Retinal pigment epithelial cell (primary cell): Measurements from ENCODE around the gene PCNX2.
"Not testable (repeated sequence)": the region's sequence is repeated elsewhere in the genome, so short reads cannot be mapped to it uniquely, and the experiment has no call there.

ENCODE experiments used
- DNase-seq: peaks from one replicate; pipeline ENCODE4 v3.0.0-alpha.2; 2010; ENCODE audit warnings: low read depth
- H3K4me3 ChIP-seq: 2 replicates; pipeline ENCODE4 v1.5.1; 2011; ENCODE audit warnings: mild to moderate bottlenecking, low read length, control low read depth, moderate library complexity
- TF ChIP-seq, protein P1 (sequence below): conservative IDR thresholded peaks from 2 replicates; pipeline ENCODE4 v1.5.1; 2011; ENCODE audit warnings: low read depth, low read length, control low read depth, inconsistent platforms

PCNX2 gene

DNA sequence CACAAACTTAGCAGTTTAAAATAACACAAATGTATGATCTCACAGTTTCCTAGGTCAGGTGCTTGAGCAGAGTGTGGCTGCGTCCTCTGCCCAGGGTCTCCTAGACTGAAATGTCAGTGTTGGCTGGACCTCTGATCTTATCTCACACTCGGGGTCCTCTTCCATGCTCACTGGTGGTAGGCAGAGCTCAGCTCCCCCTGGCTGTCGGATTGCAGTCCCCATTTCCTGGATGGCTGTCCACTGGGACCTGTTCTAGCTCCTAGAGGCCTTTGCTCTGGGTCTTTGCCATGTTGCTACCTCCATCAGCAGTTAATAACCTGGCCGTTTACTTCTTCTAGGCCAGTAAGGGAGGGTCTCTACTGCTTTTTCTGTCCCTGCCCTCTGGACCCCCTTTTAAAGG lies 107.5 kb downstream of the PCNX2 start:
- no peak for DNase-seq
- TF ChIP-seq, protein P1, sequence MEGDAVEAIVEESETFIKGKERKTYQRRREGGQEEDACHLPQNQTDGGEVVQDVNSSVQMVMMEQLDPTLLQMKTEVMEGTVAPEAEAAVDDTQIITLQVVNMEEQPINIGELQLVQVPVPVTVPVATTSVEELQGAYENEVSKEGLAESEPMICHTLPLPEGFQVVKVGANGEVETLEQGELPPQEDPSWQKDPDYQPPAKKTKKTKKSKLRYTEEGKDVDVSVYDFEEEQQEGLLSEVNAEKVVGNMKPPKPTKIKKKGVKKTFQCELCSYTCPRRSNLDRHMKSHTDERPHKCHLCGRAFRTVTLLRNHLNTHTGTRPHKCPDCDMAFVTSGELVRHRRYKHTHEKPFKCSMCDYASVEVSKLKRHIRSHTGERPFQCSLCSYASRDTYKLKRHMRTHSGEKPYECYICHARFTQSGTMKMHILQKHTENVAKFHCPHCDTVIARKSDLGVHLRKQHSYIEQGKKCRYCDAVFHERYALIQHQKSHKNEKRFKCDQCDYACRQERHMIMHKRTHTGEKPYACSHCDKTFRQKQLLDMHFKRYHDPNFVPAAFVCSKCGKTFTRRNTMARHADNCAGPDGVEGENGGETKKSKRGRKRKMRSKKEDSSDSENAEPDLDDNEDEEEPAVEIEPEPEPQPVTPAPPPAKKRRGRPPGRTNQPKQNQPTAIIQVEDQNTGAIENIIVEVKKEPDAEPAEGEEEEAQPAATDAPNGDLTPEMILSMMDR, result no peak
- H3K4me3 ChIP-seq, result no peak overlapping the region

DNA sequence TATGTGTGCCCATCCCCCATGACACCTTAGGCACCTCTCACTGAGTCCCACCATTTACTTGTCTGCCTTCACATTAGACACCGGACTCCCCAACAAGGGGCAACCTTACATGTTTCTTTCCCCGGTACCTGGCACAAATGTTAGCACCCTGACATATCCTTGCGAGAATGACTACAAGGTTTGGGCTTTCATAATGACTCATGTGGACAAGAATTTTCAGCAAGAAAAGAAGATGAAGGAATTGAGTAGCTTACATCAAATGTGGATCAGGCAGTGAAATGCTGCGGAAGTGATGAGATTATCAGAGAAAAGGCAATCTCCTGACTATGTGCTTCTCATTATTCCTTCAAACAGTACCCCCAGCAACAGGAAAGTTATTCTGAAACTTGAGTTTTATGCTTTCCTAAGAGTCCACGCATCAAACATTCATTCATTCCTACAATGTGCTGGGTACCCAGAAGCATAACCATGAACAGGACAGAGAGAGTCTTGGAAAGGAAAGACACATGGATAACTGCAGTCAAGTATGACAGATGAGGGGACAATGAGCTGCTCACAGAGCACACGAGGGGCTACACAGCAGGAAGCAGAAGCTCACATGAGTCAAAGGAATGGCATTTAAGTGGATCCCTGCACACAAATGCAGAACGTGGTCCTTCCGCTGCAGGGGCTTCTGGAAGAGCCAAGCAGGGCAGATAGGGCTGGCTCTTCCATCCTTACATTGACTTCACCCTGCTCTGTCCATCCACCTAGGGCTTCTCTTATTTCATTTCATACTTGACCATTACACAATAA lies 112.1 kb downstream of the PCNX2 start:
- TF ChIP-seq, protein P1, result no peak
- H3K4me3 ChIP-seq, result no peak overlapping the region
- DNase-seq, result peak; percentile 69

DNA sequence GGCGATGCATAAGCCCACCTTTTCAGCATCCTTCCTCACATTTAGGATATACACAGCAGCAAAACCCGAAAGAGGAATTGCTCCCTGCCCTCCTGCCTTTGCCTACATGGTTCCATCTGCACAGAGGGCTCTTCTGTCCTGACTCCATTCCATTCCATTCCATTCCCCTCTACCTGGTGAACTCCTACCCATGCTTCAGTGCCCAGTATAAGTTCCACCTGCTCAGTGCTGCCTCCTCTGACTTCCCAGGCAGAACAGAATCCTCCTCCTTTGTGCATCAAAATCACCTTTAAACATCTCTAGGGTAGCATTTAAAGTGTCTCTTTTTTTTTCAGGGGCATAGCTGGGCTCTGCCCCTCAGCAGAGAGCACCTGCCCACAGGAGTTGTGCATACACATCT lies 112.9 kb downstream of the PCNX2 start:
- H3K4me3 ChIP-seq, result no peak overlapping the region
- TF ChIP-seq, protein P1, result no peak
- no peak for DNase-seq

DNA sequence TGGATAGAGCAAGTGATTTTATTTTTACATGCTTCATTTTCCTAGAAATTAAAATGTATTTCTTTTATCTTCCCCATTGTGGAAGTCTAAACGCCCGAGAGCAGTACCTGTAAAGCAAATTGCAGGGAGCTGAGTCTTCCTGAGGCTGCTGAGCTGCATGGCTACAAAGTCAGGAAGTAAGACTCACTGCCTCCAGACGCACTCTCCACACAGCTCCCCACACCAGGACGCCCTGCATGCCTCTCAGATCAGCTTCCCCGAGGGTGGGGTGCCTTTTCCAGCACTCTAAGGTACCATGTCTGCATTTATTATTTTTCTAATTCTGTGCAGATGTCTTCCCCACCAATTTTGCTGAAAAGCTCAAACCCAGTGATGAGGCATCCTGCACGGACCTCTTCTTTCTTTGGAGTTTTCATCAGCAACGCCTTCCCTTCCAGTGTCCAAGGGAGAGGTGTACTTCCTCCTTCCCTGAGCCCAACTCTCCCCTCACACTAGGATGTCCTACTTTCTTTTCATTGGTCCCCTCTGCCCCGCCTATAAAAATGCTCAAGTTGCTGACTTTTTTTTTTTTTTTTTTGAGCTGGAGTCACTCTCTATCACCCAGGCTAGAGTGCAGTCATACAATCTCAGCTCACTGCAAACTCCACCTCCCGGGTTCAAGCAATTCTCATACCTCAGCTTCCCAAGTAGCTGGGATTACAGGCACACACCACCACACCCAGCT lies 114.7 kb downstream of the PCNX2 start:
- H3K4me3 ChIP-seq, result no peak overlapping the region
- DNase-seq, result no peak
- TF ChIP-seq, protein P1, result no peak

DNA sequence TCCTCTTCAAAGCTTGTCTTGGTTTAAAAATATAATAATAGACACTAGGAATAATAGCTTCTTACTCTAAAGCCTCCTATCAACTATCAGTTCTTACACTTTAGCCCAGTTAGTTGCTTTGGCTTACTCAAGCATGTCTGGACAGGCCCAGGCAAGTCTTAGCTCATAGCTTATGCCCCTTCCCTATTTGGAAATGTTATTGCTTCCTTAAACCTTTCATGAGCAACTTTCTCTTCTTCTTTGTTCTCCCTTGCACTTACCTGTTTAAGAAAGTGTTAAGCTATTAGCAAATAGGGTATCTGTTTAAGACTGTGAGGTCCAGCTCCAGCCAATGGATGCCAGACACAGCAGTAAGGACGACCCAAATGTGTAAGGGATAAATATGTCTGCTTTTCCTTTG lies 115.9 kb downstream of the PCNX2 start:
- not testable (repeated sequence) for H3K4me3 ChIP-seq, DNase-seq

DNA sequence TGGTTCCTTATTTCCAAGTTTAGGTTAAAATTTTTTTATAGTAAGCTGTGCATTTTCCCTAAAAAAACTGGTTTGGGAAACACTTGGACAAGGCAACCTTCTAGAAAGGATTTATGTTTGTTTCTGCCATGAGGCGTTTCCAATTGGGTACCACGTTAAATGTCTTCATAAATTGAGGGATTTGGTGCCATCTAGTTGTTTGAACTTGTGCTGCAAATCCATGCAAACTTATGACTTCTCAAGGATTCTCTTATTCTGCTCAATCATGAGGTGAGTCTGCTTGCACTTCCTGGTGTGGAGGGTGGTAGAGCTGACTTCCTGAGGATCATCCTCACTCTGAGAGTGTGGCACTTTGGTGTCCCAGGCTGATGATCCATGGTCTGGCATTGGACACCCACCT lies 123.3 kb downstream of the PCNX2 start:
- DNase-seq, result peak; percentile 16
- TF ChIP-seq, protein P1, result peak; percentile 50
- H3K4me3 ChIP-seq, result no peak overlapping the region

DNA sequence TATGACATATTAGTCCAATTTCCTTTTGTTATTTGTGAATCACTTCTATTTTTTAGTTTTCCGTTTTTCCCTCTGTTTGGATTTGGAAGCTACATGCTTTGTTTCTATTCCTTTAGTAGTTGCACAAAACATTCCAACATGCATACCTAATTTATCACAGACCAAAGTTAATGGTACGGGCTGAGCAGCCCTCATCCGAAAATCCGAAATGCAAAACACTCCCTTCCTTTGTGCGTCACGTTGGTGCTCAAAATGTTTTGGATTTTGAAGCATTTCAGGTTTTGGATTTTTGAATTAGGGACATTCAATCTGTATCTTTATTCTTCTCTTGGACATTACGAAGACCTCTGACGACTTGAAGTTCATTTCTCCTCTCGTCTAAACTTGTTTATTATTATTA lies 124.8 kb downstream of the PCNX2 start:
- no peak overlapping the region for H3K4me3 ChIP-seq
- TF ChIP-seq, protein P1, result no peak
- DNase-seq, result no peak
